H7 (cell line): Measurements from ENCODE around the gene PLD1. TPM values are rescaled to one million over a fixed set of nuclear protein-coding genes. Genes with fewer than 3 reads are reported as not detected.
A peak's percentile ranks its signal among the peaks of the same experiment; 100 is the strongest.

Experiments
- DNase-seq: peaks from one replicate; pipeline ENCODE4 v3.0.0; 2012
- H3K27me3 ChIP-seq: 2 replicates; pipeline ENCODE4 v1.6.0; 2011; ENCODE audit warnings: mild to moderate bottlenecking, low read length; ENCODE audit not compliant: control insufficient read depth, insufficient read depth
- H3K36me3 ChIP-seq: replicated peaks from 2 replicates; pipeline ENCODE4 v1.5.1; 2011; ENCODE audit warnings: low read length; ENCODE audit not compliant: control insufficient read depth, insufficient read depth
- H3K4me3 ChIP-seq: 2 replicates; pipeline ENCODE4 v1.5.1; 2011; ENCODE audit warnings: low read depth, mild to moderate bottlenecking, control low read depth, low read length, moderate library complexity; ENCODE audit not compliant: insufficient read depth
- total RNA-seq: library from RNA; depleted of rRNA; stranded (reverse); fragments of >200 nt; shearing (Covaris generic); gene quantifications from 2 replicates; pipeline ENCODE4 v1.2.3, GENCODE V29; 2014

Gene PLD1
- total RNA-seq, 1 experiment from 2014 or later: 2.3 TPM

DNA sequence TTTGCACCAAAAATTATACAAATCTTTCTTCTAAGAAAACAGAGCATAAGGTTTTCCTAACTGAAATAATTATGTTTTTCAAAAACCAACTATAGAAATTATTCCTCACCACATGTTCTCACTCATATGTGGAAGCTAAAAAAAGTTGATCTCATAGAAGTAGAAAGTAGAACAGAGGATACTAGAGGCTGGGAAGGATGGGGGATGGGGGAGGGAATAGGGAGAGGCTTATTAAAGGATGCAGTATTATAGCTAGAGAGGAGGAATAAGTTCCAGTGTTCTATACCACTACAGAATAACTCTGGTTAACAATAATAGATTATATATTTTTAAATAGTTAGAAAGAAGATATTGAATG lies 20.2 kb upstream of the PLD1 start:
- Histone ChIP-seq H3K36me3 (no peaks in the 10 kb centered on the region), H3K4me3 (no peak overlapping the region), H3K27me3 (no peaks in the 10 kb centered on the region)
- no peak for DNase-seq

DNA sequence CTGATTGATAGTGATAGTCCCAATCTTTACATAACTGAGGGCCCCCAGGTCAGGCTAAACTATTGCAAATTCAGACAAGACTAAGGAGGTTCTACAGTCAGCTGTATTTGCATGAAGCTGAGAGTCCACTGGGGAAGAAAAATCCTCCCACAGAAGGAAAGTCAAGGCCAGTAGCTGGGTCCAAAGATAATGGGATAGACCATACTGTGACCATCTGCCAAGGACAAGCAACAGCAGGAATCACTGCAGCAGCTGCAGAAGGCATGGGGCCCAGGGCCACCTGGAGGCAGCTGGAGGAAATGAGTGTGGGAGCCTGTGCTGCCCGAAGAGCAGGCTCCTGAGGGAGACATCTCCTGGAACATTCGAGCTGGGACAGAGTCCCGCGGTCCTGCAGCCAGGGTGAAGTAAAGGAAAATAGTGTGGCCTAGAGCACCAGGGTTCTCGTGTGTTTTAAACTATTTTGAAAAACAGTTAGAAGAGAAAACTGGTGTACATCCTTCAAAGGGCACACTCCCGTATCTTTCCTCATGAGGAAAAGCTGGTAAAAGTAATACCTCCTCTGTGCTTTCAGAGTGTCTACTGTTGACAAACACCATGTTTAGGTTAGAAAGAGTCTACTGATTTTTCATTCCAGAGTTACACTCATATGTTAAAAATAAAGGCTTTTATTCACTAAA lies 19.7 kb upstream of the PLD1 start:
- Histone ChIP-seq H3K36me3 (no peaks in the 10 kb centered on the region), H3K27me3 (no peaks in the 10 kb centered on the region), H3K4me3 (no peak overlapping the region)
- DNase-seq: peak; percentile 72

DNA sequence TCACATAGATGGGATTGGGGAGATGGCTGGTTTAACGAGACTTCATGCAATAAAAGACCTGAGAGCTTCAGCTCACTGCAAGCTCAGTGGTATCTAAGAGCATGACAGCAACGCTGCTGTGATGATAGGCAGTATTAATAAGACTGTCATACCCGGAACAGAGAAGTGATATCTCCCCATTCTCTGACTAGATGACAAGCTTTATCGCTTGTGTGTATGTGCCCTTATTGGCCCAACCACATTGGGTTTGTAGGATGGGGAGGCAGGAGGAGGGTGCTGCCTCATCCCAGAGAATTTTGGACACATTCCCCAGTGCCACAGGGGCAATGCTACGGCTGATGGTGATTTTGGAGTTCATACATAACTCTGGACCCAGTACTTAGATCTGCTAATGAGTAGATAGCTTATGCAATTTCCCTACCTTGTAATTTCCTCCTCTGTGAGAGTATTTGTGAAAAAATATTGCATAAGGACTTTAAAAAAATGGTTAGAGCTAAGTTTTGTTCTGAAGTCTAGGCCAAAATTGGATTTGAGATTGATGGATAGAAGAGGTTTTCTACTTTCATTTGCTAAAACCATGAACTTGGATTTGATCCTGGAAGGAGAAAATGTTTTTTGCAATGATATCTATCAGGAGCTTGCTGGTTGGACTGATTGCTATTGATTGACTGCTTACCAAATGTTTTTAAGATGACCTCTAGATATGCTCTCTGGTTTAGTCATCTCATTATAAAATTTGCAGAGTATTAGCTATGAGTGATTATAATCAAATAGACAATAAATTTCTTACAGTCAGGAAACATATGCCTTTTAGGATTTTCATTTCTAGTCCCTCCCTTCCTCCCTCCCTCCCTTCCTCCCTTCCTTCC lies 18.9 kb upstream of the PLD1 start:
- DNase-seq: no peak
- Histone ChIP-seq H3K4me3 (no peak overlapping the region), H3K27me3 (no peaks in the 10 kb centered on the region), H3K36me3 (no peaks in the 10 kb centered on the region)

DNA sequence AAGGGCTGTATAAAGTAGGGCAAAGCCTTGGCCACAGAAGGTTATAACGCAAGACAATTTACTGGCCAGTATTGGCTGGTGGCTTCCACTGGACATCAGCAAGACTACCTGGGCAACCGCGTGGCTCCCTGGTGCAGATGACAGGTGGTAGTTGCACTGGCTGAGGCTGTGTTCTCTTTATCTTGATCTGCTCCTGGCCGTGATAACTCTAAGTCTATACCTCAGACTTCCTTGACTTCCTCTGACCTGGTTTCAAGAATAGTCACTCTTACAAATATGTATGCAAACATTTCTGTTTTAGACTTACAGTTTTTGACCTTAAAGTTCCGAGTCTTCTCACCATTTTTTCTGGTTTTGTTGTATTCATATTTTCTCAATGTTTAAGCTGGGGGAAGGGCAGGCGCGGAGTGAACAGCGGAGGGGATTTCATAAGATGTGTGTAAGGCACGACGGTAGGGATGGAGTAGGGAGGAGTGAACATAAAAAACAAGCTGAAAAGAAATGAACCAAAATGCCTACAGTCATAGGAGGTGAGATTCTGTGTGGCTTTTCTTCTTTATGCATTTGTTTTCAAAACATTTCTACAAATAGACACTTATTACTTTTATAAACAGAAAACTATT lies 17.7 kb upstream of the PLD1 start:
- H3K27me3 ChIP-seq: no peaks in the 10 kb centered on the region
- H3K36me3 ChIP-seq: no peaks in the 10 kb centered on the region
- DNase-seq: no peak
- H3K4me3 ChIP-seq: no peak overlapping the region

DNA sequence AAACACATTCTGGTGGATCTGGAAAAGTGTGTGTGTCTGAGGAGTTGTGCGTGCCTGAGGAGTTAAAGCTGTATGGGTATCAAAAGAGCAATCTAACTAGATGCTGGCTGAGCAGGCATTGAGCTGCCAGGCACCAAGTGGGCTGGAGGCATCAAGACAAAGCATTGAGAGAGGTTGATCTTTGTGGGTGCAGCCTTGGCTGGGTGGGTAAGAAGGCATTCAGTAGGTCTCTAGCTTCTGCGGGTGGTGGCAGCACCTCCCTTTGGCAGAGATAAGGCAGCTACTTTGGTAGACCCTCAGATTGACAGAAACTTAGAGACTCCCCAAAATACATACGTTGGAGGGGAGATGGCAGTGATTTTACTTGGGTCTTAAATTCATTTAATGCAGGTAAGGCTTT lies 17.1 kb upstream of the PLD1 start:
- Histone ChIP-seq H3K27me3 (no peaks in the 10 kb centered on the region), H3K4me3 (no peak overlapping the region), H3K36me3 (no peaks in the 10 kb centered on the region)
- no peak for DNase-seq

DNA sequence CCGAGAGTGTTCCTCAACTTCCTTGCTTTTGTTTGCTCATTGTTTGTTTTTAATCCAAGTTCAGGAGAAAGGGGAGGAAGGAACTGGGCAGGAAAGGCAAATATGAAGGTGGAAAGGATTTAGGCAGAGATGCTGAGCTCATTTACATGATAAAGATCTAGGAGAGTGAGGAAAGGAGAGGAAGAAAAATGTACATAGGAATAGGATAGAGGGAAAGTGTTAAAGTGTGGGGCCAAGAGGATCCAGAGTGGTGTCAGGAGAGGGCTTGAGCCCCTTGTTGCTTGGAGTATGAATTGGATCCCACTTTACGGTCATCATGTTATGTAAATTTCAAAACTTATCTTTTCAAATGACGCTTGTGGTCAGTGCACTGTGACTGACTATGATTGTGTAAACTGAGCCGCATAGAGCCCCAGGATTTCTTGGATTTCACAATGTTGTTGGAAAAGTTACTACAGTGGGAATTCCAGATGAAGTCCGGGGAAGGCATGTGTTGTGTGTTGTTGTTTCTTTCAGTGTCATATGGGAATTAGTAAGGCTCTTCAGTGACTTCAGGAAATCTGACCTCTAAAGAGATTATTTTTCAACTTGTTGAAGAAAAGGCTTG lies 15.0 kb upstream of the PLD1 start:
- Histone ChIP-seq H3K27me3 (no peaks in the 10 kb centered on the region), H3K36me3 (no peaks in the 10 kb centered on the region), H3K4me3 (no peak overlapping the region)
- no peak for DNase-seq

DNA sequence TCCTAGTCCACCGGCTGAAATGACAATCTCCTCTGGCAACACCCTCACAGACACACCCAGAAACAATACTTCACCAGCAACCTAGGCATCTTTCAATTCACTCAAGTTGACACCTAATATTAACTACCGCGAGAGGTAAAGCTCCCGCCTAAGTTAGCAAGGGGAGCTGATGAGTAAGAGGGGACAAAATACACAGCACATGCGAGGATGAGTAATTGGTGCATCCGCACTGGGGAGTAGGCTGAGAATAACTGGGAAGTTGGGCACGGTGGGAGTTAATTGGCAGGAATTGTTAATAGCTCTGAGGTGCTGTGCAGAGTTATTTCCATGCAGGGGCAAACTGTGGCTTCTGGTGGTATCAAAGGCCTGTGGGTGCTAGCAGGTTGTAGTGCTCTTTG lies 14.5 kb upstream of the PLD1 start:
- no peak for DNase-seq
- Histone ChIP-seq H3K4me3 (no peak overlapping the region), H3K36me3 (no peaks in the 10 kb centered on the region), H3K27me3 (no peaks in the 10 kb centered on the region)

DNA sequence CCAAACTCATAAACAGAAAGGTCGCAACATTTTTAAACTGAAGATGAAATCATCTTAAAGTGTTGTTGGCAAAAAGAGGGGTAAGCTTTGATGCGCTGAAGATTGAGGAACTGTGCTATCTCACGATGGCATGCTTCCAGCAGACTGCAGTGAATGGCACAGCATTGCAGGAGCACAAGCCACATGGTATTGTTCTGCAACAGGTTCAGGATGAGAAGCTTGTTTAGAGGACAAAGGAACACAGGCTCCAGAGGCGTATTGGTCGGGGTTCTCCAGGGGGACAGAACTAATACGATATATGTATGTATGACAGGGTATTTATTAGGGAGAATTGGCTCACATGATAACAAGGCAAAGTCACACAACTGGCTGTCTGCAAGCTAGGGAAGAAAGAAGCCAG lies 13.8 kb upstream of the PLD1 start:
- no peak for DNase-seq
- no peak overlapping the region for H3K4me3 ChIP-seq

DNA sequence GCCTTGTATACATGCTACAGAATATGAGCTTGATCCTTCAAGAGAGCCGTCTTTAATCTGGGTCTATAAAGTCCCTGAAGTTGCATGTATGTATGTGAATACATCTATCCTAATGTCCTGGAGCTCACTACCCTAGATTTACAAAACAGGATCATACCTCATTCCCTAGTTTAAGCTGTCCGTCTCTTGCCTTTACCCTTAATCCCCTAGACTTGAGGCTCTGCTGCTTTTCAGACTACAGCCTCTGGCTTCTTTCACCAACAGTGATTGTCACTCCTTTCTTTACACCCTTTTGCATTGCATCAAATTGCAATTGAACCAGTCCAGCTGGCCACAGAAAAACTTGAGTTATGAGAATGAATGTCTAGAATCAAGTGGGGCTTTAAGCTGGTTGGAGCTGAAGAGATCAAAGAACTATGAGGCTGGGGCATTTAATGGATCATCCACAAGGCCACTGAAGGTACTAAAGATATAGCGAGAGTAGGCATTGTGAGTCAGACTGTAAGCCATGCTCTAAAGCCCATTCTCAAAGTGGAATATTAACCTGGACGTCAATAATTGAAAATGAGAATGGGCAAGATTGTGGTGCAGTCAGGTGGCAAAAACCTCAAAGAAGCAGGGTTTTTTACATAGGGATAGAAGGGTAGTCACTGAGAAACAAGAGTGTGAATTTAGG lies 12.3 kb upstream of the PLD1 start:
- Histone ChIP-seq H3K36me3 (no peaks in the 10 kb centered on the region), H3K27me3 (no peaks in the 10 kb centered on the region), H3K4me3 (no peak overlapping the region)
- no peak for DNase-seq

More for the DNA sequence above, 13.8 kb upstream of the PLD1 start:
- Histone ChIP-seq H3K27me3 (no peaks in the 10 kb centered on the region), H3K36me3 (no peaks in the 10 kb centered on the region)

DNA sequence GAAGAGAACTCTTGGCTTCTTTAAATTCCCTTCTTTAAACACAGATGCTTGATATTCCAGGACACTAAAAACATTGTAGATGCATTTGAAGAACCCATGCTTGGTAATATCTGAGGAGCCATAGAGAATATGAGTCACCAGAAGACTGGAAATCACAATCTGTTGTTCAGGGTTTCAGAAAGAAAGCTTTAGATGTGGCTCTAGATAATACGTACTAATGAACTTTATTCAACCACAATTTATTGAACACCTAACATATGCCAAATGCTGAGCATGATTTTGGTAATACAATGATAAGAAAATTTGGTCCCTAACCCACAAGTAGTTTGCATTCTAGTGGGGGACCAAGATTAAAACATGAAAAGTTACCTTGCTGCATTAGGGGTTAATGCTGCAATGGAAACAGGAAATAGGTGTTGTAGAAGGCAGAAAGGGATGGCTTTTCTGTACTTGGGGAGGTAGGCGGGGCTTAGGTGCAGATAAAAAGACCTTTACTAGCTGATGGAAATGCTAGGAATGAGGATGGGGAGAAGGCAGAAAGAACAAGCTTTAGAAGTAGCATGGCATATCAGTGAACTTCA lies 11.6 kb upstream of the PLD1 start:
- Histone ChIP-seq H3K36me3 (no peaks in the 10 kb centered on the region), H3K27me3 (no peaks in the 10 kb centered on the region), H3K4me3 (no peak overlapping the region)
- DNase-seq: no peak

DNA sequence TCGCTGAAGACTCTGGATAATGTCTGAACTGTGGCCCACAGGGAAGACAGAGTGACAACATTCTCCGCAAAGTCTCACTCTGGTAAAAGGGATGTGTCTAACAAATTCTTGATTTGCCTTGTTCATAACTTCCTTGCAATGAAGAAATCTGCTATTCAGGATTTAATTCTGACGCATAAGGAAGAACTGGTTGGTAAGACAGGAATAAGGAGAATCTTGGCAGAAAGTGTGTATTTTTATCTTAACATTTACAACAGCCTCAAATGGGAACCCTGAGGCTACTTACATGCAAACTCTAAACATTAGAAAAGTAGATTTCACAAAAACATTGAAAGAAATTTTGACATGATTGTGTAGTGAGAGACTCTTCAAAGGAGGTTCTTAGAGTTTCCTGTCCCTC lies 10.8 kb upstream of the PLD1 start:
- no peak for DNase-seq
- Histone ChIP-seq H3K4me3 (no peak overlapping the region), H3K27me3 (no peaks in the 10 kb centered on the region), H3K36me3 (no peaks in the 10 kb centered on the region)

DNA sequence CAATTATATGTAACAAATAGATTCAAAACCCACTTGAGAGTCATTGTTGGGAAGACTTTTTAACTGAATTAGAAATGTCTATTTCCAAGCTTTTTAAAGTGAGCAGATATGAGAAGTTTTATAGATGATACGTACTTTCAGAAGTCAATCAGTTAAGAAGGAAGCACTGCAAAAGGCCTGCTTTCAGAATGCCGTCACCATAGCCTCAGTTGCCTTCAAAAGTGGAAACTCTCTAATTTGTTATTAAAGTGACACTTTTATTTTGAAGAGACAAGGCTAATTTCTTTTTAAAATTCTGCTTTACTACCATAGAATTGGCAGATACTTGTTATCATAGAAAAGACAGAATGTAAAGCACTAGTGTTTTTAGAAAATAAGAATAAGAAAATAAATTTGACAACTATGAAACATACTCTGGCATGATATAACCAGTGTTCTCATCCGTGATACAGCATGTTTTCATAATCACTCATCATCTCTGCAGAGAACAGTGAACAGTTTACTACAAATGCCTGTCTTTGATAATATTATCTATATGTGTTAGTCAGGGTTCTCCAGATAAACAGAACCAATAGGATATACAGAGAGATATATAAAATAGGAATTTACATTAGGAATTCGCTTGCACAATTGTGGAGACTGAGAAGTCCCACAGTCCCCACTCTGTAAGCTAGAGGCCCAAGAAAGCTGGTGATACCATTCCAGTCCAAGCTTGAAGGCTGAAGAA lies 7.0 kb upstream of the PLD1 start:
- DNase-seq: no peak
- H3K27me3 ChIP-seq: no peaks in the 10 kb centered on the region
- H3K4me3 ChIP-seq: no peak overlapping the region
- H3K36me3 ChIP-seq: no peaks in the 10 kb centered on the region

DNA sequence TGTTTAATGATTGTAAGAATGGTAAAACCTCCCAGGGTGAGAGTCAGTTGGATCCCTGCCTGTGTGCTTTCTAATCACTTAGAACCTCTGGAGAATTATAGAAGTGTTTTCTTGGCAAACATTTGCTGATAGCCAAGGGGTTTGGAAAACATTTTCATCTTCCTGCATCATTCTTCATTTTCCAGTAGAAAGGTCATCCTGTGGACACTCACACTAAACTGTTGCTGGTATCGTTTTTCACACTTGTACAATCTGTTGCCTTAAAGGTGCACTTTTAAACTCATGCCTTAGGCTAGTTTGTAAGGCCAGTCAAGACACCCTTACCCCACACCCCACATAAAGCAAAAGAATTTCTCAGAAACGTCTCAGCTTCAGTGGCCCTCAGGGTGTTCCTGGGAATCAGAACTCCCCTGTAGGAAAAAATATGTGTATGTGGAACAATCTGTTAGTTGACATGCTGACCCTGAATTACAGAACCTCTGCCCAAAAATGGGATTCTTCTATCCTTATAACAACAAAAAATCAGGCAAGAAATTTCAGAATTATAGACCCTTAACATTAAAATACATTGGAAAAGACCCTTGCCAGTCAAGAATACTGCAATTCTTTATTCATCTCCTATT lies 5.8 kb upstream of the PLD1 start:
- Histone ChIP-seq H3K4me3 (no peak overlapping the region), H3K27me3 (peaks cover 6% of the 10 kb centered on the region), H3K36me3 (no peaks in the 10 kb centered on the region)
- DNase-seq: no peak
